ENCODE measurements around the gene SMIM22. TPM values are rescaled to one million over a fixed set of nuclear protein-coding genes. Genes with fewer than 3 reads are reported as not detected.

SMIM22 gene
- total RNA-seq, 4 donors from 2014 or later = 90.0 to 306 (median 238) TPM

GRCh38 chr16:4772351-4772750, 22.8 kb upstream of the SMIM22 start:
- no peaks in the 10 kb centered on the region for H3K27me3 ChIP-seq
- peaks cover 0 to 13% (median 8%) of the 10 kb centered on the region in 4 donors for H3K4me1 ChIP-seq
- no peak overlapping the region for H3K27ac ChIP-seq
- H3K9me3 ChIP-seq = no peaks in the 10 kb centered on the region
- TF ChIP-seq POLR2A (IDR thresholded peaks at IDR 0.05) = no peak
- no peak for TF ChIP-seq CTCF (IDR thresholded peaks at IDR 0.05)
- H3K36me3 ChIP-seq = no peaks in the 10 kb centered on the region
- DNase-seq = no peak
- H3K4me3 ChIP-seq = no peak overlapping the region

- no peaks in the 10 kb centered on the region for H3K36me3 ChIP-seq
- no peak for TF ChIP-seq CTCF (IDR thresholded peaks at IDR 0.05)
- TF ChIP-seq POLR2A (IDR thresholded peaks at IDR 0.05) = no peak
- no peaks in the 10 kb centered on the region for H3K4me1 ChIP-seq
- no peaks in the 10 kb centered on the region for H3K9me3 ChIP-seq
- no peak overlapping the region for H3K4me3 ChIP-seq
- H3K27me3 ChIP-seq = no peaks in the 10 kb centered on the region
- no peak overlapping the region for H3K27ac ChIP-seq
- no peak for DNase-seq
Measured at GRCh38 chr16:4775005-4775404, 20.2 kb upstream of the SMIM22 start.

GRCh38 chr16:4776141-4776705, 18.9 kb upstream of the SMIM22 start:
- H3K9me3 ChIP-seq = no peaks in the 10 kb centered on the region
- H3K27me3 ChIP-seq = no peaks in the 10 kb centered on the region
- DNase-seq = no peak
- H3K4me3 ChIP-seq = no peak overlapping the region
- no peak overlapping the region for H3K27ac ChIP-seq
- H3K4me1 ChIP-seq = no peaks in the 10 kb centered on the region
- H3K36me3 ChIP-seq = no peaks in the 10 kb centered on the region
- no peak for TF ChIP-seq POLR2A (IDR thresholded peaks at IDR 0.05)
- TF ChIP-seq CTCF (IDR thresholded peaks at IDR 0.05) = no peak

GRCh38 chr16:4777339-4778049, 17.7 kb upstream of the SMIM22 start:
- Histone ChIP-seq H3K4me3 (no peak overlapping the region), H3K27me3 (no peaks in the 10 kb centered on the region), H3K4me1 (no peaks in the 10 kb centered on the region), H3K9me3 (no peaks in the 10 kb centered on the region), H3K27ac (no peak overlapping the region), H3K36me3 (no peaks in the 10 kb centered on the region)
- DNase-seq = no peak
- TF ChIP-seq POLR2A (IDR thresholded peaks at IDR 0.05) = no peak
- TF ChIP-seq CTCF (IDR thresholded peaks at IDR 0.05) = no peak

- H3K27me3 ChIP-seq = no peaks in the 10 kb centered on the region
- H3K4me1 ChIP-seq = no peaks in the 10 kb centered on the region
- no peak overlapping the region for H3K27ac ChIP-seq
- no peaks in the 10 kb centered on the region for H3K36me3 ChIP-seq
- no peaks in the 10 kb centered on the region for H3K9me3 ChIP-seq
- no peak overlapping the region for H3K4me3 ChIP-seq
- TF ChIP-seq CTCF (IDR thresholded peaks at IDR 0.05) = no peak
- no peak for TF ChIP-seq POLR2A (IDR thresholded peaks at IDR 0.05)
- DNase-seq = no peak
Measured at GRCh38 chr16:4778050-4778392, 17.1 kb upstream of the SMIM22 start.

All from Peyer's patch (tissue), 4 donors.